ENCODE measurements around the gene PRR15L. TPM values are rescaled to one million over a fixed set of nuclear protein-coding genes. Genes with fewer than 3 reads are reported as not detected.

Gene PRR15L
- total and polyA plus RNA-seq, 2 experiments from 2014 or later, result 0.57 TPM; not detected in 1

- H3K9me3 Mint-ChIP-seq, result no peaks in the 10 kb centered on the region
- no peak overlapping the region for H3K27ac Mint-ChIP-seq
- Histone ChIP-seq H2AFZ (no peak overlapping the region), H3K27ac (ENCODE audit: low read depth) (no peak overlapping the region), H3K27me3 (ENCODE audit: insufficient read depth) (no peaks in the 10 kb centered on the region), H3K79me2 (replicated peaks; ENCODE audit: insufficient read depth) (no peaks in the 10 kb centered on the region), H3K36me3 (ENCODE audit: insufficient read depth) (no peaks in the 10 kb centered on the region; the same call in 1 of the 2 replicates), H3K4me2 (no peak overlapping the region), H3K9me2 (ENCODE audit: insufficient read depth) (no peaks in the 10 kb centered on the region), H3K4me1 (ENCODE audit: insufficient read depth) (no peaks in the 10 kb centered on the region), H3F3A (replicated peaks; ENCODE audit: low read depth) (no peaks in the 10 kb centered on the region), H3K4me3 (no peak overlapping the region), H4K20me1 (replicated peaks; ENCODE audit: insufficient read depth) (no peaks in the 10 kb centered on the region; the same call in 1 of the 2 replicates)
- H3K36me3 Mint-ChIP-seq (ENCODE audit: low read depth), result peaks cover 20% of the 10 kb centered on the region
- H3K4me3 Mint-ChIP-seq, result no peak overlapping the region
- peaks cover 5% of the 10 kb centered on the region for H3K27me3 Mint-ChIP-seq (ENCODE audit: insufficient read depth, low read depth, poor library complexity)
- TF ChIP-seq, protein P1, sequence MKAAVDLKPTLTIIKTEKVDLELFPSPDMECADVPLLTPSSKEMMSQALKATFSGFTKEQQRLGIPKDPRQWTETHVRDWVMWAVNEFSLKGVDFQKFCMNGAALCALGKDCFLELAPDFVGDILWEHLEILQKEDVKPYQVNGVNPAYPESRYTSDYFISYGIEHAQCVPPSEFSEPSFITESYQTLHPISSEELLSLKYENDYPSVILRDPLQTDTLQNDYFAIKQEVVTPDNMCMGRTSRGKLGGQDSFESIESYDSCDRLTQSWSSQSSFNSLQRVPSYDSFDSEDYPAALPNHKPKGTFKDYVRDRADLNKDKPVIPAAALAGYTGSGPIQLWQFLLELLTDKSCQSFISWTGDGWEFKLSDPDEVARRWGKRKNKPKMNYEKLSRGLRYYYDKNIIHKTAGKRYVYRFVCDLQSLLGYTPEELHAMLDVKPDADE (IDR thresholded peaks at IDR 0.05), result no peak
- TF ChIP-seq, protein P2, sequence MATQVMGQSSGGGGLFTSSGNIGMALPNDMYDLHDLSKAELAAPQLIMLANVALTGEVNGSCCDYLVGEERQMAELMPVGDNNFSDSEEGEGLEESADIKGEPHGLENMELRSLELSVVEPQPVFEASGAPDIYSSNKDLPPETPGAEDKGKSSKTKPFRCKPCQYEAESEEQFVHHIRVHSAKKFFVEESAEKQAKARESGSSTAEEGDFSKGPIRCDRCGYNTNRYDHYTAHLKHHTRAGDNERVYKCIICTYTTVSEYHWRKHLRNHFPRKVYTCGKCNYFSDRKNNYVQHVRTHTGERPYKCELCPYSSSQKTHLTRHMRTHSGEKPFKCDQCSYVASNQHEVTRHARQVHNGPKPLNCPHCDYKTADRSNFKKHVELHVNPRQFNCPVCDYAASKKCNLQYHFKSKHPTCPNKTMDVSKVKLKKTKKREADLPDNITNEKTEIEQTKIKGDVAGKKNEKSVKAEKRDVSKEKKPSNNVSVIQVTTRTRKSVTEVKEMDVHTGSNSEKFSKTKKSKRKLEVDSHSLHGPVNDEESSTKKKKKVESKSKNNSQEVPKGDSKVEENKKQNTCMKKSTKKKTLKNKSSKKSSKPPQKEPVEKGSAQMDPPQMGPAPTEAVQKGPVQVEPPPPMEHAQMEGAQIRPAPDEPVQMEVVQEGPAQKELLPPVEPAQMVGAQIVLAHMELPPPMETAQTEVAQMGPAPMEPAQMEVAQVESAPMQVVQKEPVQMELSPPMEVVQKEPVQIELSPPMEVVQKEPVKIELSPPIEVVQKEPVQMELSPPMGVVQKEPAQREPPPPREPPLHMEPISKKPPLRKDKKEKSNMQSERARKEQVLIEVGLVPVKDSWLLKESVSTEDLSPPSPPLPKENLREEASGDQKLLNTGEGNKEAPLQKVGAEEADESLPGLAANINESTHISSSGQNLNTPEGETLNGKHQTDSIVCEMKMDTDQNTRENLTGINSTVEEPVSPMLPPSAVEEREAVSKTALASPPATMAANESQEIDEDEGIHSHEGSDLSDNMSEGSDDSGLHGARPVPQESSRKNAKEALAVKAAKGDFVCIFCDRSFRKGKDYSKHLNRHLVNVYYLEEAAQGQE (IDR thresholded peaks at IDR 0.05; ENCODE audit: unreplicated experiment), result no peak
- TF ChIP-seq POLR2AphosphoS5 (IDR thresholded peaks at IDR 0.05; ENCODE audit: low read depth), result no peak
- TF ChIP-seq ZNF114 (CRISPR knock-in tag; IDR thresholded peaks at IDR 0.05), result no peak
- TF ChIP-seq NANOG (IDR thresholded peaks at IDR 0.05; ENCODE audit: borderline replicate concordance), result no peak
- TF ChIP-seq STAT1 (IDR thresholded peaks at IDR 0.05; ENCODE audit: unreplicated experiment), result no peak
- no peak for TF ChIP-seq EZH2 (IDR thresholded peaks at IDR 0.05; ENCODE audit: low read depth, unreplicated experiment)
- no peak for TF ChIP-seq ZNF331 (CRISPR knock-in tag; IDR thresholded peaks at IDR 0.05; ENCODE audit: low read depth)
- ATAC-seq (no peak), DNase-seq (ENCODE audit: low spot score) (no peak)
- no peaks in the 10 kb centered on the region for H3K4me1 Mint-ChIP-seq
These were observed 29.3 kb downstream of the PRR15L start for GRCh38 chr17:47928415-47928814.

DNA sequence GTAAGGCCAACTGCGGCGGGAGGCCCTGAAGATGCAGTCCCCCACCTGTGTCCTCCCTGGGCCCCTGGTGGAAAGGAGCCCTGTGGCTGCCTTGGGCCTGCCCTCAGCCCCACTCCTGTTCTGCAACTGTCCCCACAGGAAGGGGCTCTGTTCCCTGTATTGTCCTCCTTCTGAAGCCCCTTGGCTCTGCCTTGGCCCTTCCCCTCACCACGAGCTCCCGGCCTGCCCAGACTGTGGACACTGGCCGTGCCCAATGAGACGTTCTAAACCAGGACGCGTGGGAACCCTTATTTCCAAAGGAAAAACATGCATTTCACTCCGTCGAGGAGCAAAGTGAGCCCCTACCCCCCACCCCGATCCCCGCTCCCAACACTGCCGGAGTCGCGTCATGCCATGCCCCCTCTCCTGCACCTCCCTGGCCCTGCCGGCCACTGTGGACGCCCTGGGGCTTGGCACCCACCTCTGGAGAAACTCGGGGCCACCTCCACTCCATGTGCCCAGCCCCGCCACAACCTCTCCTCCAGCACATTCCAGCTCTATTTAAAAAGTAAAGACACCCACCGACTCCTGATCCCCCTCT is 29.8 kb downstream of the PRR15L start:
- H3K79me2 ChIP-seq (replicated peaks; ENCODE audit: insufficient read depth), result no peaks in the 10 kb centered on the region
- H3K27ac ChIP-seq (ENCODE audit: low read depth), result no peak overlapping the region
- H3K4me2 ChIP-seq, result no peak overlapping the region
- DNase-seq (ENCODE audit: low spot score) (no peak), ATAC-seq (no peak)
- Mint-ChIP-seq H3K27ac (no peak overlapping the region), H3K9me3 (no peaks in the 10 kb centered on the region), H3K36me3 (ENCODE audit: low read depth) (peaks cover 20% of the 10 kb centered on the region), H3K4me3 (no peak overlapping the region), H3K27me3 (ENCODE audit: insufficient read depth, low read depth, poor library complexity) (peaks cover 5% of the 10 kb centered on the region), H3K4me1 (no peaks in the 10 kb centered on the region)
- H4K20me1 ChIP-seq (replicated peaks; ENCODE audit: insufficient read depth), result no peaks in the 10 kb centered on the region; the same call in 1 of the 2 replicates
- no peaks in the 10 kb centered on the region for H3K9me2 ChIP-seq (ENCODE audit: insufficient read depth)
- H3K4me3 ChIP-seq, result no peak overlapping the region
- TF ChIP-seq STAT1 (IDR thresholded peaks at IDR 0.05; ENCODE audit: unreplicated experiment) (no peak), EZH2 (IDR thresholded peaks at IDR 0.05; ENCODE audit: low read depth, unreplicated experiment) (no peak)
- TF ChIP-seq, protein P1 (IDR thresholded peaks at IDR 0.05), result no peak
- TF ChIP-seq, protein P2 (IDR thresholded peaks at IDR 0.05; ENCODE audit: unreplicated experiment), result no peak
- no peaks in the 10 kb centered on the region for H3K4me1 ChIP-seq (ENCODE audit: insufficient read depth)
- no peaks in the 10 kb centered on the region; the same call in 1 of the 2 replicates for H3K36me3 ChIP-seq (ENCODE audit: insufficient read depth)
- no peak overlapping the region for H2AFZ ChIP-seq
- no peaks in the 10 kb centered on the region for H3K27me3 ChIP-seq (ENCODE audit: insufficient read depth)
- no peaks in the 10 kb centered on the region for H3F3A ChIP-seq (replicated peaks; ENCODE audit: low read depth)
